BE2C (cell line): ENCODE measurements around the gene MCM5.

Source experiments
- DNase-seq: peaks from one replicate; pipeline ENCODE4 v3.0.0-alpha.2; 2020
- H3K27me3 ChIP-seq: fragments of 250-450 bp; sonication (Bioruptor Pico); 2 replicates; pipeline ENCODE4 v1.5.1; 2020; ENCODE audit warnings: mild to moderate bottlenecking
- H3K36me3 ChIP-seq: fragments of 250-450 bp; sonication (Bioruptor Pico); 2 replicates; pipeline ENCODE4 v1.5.1; 2020; ENCODE audit warnings: mild to moderate bottlenecking
- H3K4me1 ChIP-seq: fragments of 250-450 bp; sonication (Bioruptor Pico); 2 replicates; pipeline ENCODE4 v1.5.1; 2020
- H3K4me3 ChIP-seq: 2 replicates; pipeline ENCODE4 v1.5.1; 2011; ENCODE audit warnings: low read depth, low read length
- H3K9me3 ChIP-seq: fragments of 250-450 bp; sonication (Bioruptor Pico); 2 replicates; pipeline ENCODE4 v1.5.1; 2020
- TF ChIP-seq, protein P1 (sequence below): IDR thresholded peaks from 2 replicates; pipeline ENCODE4 v1.5.1; 2012; ENCODE audit warnings: mild to moderate bottlenecking, low read depth, low read length

Gene MCM5

DNA sequence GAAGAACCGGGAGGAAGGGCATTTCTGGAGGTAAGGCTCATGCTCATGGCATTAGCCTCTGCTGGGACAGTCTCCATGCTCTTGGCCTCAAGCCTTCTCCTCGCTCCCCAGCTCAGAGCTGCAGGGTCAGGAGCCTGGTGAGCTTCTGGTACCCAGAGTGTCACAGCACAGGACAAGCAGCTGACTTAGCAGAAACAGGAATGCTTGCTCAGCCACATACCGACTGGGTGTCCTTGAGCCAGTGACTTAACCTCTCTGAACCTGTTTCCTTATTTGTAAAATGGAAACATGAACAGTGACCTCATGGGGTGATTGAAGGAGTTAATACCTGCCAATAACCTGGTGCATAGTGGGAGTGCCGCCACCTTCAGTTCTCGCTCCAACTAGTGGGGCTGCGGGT lies 72.5 kb downstream of the MCM5 start:
- Histone ChIP-seq H3K36me3 (no peaks in the 10 kb centered on the region), H3K9me3 (no peaks in the 10 kb centered on the region), H3K27me3 (no peaks in the 10 kb centered on the region), H3K4me1 (peaks cover 2% of the 10 kb centered on the region), H3K4me3 (no peak overlapping the region)
- TF ChIP-seq, protein P1, sequence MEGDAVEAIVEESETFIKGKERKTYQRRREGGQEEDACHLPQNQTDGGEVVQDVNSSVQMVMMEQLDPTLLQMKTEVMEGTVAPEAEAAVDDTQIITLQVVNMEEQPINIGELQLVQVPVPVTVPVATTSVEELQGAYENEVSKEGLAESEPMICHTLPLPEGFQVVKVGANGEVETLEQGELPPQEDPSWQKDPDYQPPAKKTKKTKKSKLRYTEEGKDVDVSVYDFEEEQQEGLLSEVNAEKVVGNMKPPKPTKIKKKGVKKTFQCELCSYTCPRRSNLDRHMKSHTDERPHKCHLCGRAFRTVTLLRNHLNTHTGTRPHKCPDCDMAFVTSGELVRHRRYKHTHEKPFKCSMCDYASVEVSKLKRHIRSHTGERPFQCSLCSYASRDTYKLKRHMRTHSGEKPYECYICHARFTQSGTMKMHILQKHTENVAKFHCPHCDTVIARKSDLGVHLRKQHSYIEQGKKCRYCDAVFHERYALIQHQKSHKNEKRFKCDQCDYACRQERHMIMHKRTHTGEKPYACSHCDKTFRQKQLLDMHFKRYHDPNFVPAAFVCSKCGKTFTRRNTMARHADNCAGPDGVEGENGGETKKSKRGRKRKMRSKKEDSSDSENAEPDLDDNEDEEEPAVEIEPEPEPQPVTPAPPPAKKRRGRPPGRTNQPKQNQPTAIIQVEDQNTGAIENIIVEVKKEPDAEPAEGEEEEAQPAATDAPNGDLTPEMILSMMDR = no peak
- no peak for DNase-seq

DNA sequence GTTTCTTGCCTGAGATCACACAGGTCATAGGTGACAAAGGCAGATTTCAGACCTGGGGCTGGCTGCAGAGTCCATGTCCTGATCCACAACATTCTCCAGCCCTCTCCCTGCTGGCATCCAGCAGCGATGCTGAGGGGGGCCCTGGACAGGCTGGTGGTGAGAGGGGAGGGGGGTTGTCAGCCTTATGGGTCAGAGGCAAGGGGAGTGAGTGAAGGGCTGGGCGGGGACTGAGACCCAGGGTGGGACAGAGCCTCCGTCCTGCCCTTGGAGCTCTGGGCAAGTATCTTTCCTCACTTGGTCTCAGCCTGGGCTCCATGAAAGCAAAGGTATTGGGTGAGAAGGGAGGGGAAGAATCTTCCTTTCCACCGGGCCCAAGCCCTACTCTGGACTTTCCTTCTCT lies 74.0 kb downstream of the MCM5 start:
- DNase-seq = no peak
- H3K4me3 ChIP-seq = no peak overlapping the region
- peaks cover 5% of the 10 kb centered on the region for H3K4me1 ChIP-seq
- TF ChIP-seq, protein P1 = no peak
- no peaks in the 10 kb centered on the region for H3K36me3 ChIP-seq
- no peaks in the 10 kb centered on the region for H3K9me3 ChIP-seq
- no peaks in the 10 kb centered on the region for H3K27me3 ChIP-seq
